ENCODE results near the gene KLHL2. TPM values are rescaled to one million over a fixed set of nuclear protein-coding genes. Genes with fewer than 3 reads are reported as not detected.

KLHL2 gene
- total RNA-seq, 4 donors from 2014 or later, result 6.1 to 68.2 (median 26.2) TPM

- no peaks in the 10 kb centered on the region for H3K9me3 ChIP-seq
- no peak for DNase-seq
- no peak overlapping the region for H3K4me3 ChIP-seq
- TF ChIP-seq POLR2A (IDR thresholded peaks at IDR 0.05), result no peak
- no peak for TF ChIP-seq CTCF (IDR thresholded peaks at IDR 0.05)
- no peaks in the 10 kb centered on the region for H3K4me1 ChIP-seq
- no peak overlapping the region for H3K27ac ChIP-seq
- intact Hi-C loops (cut with DNase I; ENCODE audit: low total_unique reads), result no loop called here
- H3K36me3 ChIP-seq, result no peaks in the 10 kb centered on the region
- H3K27me3 ChIP-seq, result no peaks in the 10 kb centered on the region
Observed at GRCh38 chr4:165308606-165309005, 101.2 kb downstream of the KLHL2 start.

- Histone ChIP-seq H3K27ac (no peak overlapping the region), H3K4me1 (no peaks in the 10 kb centered on the region), H3K36me3 (no peaks in the 10 kb centered on the region), H3K4me3 (no peak overlapping the region), H3K9me3 (no peaks in the 10 kb centered on the region), H3K27me3 (no peaks in the 10 kb centered on the region)
- TF ChIP-seq CTCF (IDR thresholded peaks at IDR 0.05) (no peak), POLR2A (IDR thresholded peaks at IDR 0.05) (no peak)
- intact Hi-C loops (cut with DNase I; ENCODE audit: low total_unique reads), result no loop called here
- DNase-seq, result no peak
Observed at GRCh38 chr4:165309456-165309855, 102.1 kb downstream of the KLHL2 start.

- no peaks in the 10 kb centered on the region for H3K27me3 ChIP-seq
- H3K4me1 ChIP-seq, result no peaks in the 10 kb centered on the region
- no peaks in the 10 kb centered on the region for H3K9me3 ChIP-seq
- DNase-seq, result no peak
- no peak overlapping the region for H3K27ac ChIP-seq
- TF ChIP-seq POLR2A (IDR thresholded peaks at IDR 0.05) (no peak), CTCF (IDR thresholded peaks at IDR 0.05) (no peak)
- intact Hi-C loops (cut with DNase I; ENCODE audit: low total_unique reads), result no loop called here
- no peaks in the 10 kb centered on the region for H3K36me3 ChIP-seq
- no peak overlapping the region for H3K4me3 ChIP-seq
Observed at GRCh38 chr4:165312506-165312905, 105.1 kb downstream of the KLHL2 start.

- no peaks in the 10 kb centered on the region for H3K4me1 ChIP-seq
- no peaks in the 10 kb centered on the region for H3K9me3 ChIP-seq
- intact Hi-C loops (cut with DNase I; ENCODE audit: low total_unique reads), result no loop called here
- no peak for DNase-seq
- H3K27ac ChIP-seq, result no peak overlapping the region
- H3K4me3 ChIP-seq, result no peak overlapping the region
- no peaks in the 10 kb centered on the region for H3K27me3 ChIP-seq
- no peaks in the 10 kb centered on the region for H3K36me3 ChIP-seq
- no peak for TF ChIP-seq POLR2A (IDR thresholded peaks at IDR 0.05)
- no peak for TF ChIP-seq CTCF (IDR thresholded peaks at IDR 0.05)
Observed at GRCh38 chr4:165319030-165319429, 111.7 kb downstream of the KLHL2 start.

GRCh38 chr4:165319509-165319908 is 112.1 kb downstream of the KLHL2 start:
- TF ChIP-seq POLR2A (IDR thresholded peaks at IDR 0.05), result no peak
- no peak for TF ChIP-seq CTCF (IDR thresholded peaks at IDR 0.05)
- H3K4me3 ChIP-seq, result no peak overlapping the region
- no peaks in the 10 kb centered on the region for H3K36me3 ChIP-seq
- intact Hi-C loops (cut with DNase I; ENCODE audit: low total_unique reads), result no loop called here
- H3K27me3 ChIP-seq, result no peaks in the 10 kb centered on the region
- no peaks in the 10 kb centered on the region for H3K4me1 ChIP-seq
- no peaks in the 10 kb centered on the region for H3K9me3 ChIP-seq
- H3K27ac ChIP-seq, result no peak overlapping the region
- no peak for DNase-seq
